ENCODE results near the gene ABCA7. TPM values are rescaled to one million over a fixed set of nuclear protein-coding genes. Genes with fewer than 3 reads are reported as not detected.

The ABCA7 gene
- polyA plus RNA-seq, 4 donors = 6.2 to 8.9 (median 7.6) TPM

GRCh38 chr19:1054102-1055027 is 14.5 kb downstream of the ABCA7 start:
- DNase-seq (ENCODE audit: low read depth in 4 of 4, low spot score in 3 of 4) = no peak

- DNase-seq (ENCODE audit: low read depth in 4 of 4, low spot score in 3 of 4) = no peak
Measured at GRCh38 chr19:1055028-1055425, 15.1 kb downstream of the ABCA7 start.

- DNase-seq (ENCODE audit: low read depth in 4 of 4, low spot score in 3 of 4) = no peak
Measured at GRCh38 chr19:1055886-1056620, 16.1 kb downstream of the ABCA7 start.

GRCh38 chr19:1057176-1057855 is 17.4 kb downstream of the ABCA7 start:
- no peak for DNase-seq (ENCODE audit: low read depth in 4 of 4, low spot score in 3 of 4)

GRCh38 chr19:1058112-1058511 is 18.2 kb downstream of the ABCA7 start:
- DNase-seq (ENCODE audit: low read depth in 4 of 4, low spot score in 3 of 4) = no peak

GRCh38 chr19:1060689-1061088 is 20.8 kb downstream of the ABCA7 start:
- DNase-seq (ENCODE audit: low read depth in 4 of 4, low spot score in 3 of 4) = no peak

- DNase-seq (ENCODE audit: low read depth in 4 of 4, low spot score in 3 of 4) = no peak
Measured at GRCh38 chr19:1061987-1062386, 22.1 kb downstream of the ABCA7 start.

GRCh38 chr19:1062387-1063029 is 22.6 kb downstream of the ABCA7 start:
- DNase-seq (ENCODE audit: low read depth in 4 of 4, low spot score in 3 of 4) = no peak

GRCh38 chr19:1063030-1063908 is 23.4 kb downstream of the ABCA7 start:
- DNase-seq (ENCODE audit: low read depth in 4 of 4, low spot score in 3 of 4) = no peak

- no peak for DNase-seq (ENCODE audit: low read depth in 4 of 4, low spot score in 3 of 4)
Measured at GRCh38 chr19:1063909-1064660, 24.2 kb downstream of the ABCA7 start.

GRCh38 chr19:1064661-1065605 is 25.0 kb downstream of the ABCA7 start:
- no peak for DNase-seq (ENCODE audit: low read depth in 4 of 4, low spot score in 3 of 4)

GRCh38 chr19:1065606-1066109 is 25.8 kb downstream of the ABCA7 start:
- no peak for DNase-seq (ENCODE audit: low read depth in 4 of 4, low spot score in 3 of 4)

GRCh38 chr19:1066251-1066747 is 26.4 kb downstream of the ABCA7 start:
- no peak for DNase-seq (ENCODE audit: low read depth in 4 of 4, low spot score in 3 of 4)

GRCh38 chr19:1066748-1067340 is 26.9 kb downstream of the ABCA7 start, which contains the start of gene ARHGAP45:
Gene ARHGAP45 (plus strand): TSS chr19:1067167. CDS start chr19:1067406, 239 bp downstream.
- DNase-seq (ENCODE audit: low read depth in 4 of 4, low spot score in 3 of 4) = no peak

GRCh38 chr19:1067341-1067957 is 27.5 kb downstream of the ABCA7 start:
- no peak for DNase-seq (ENCODE audit: low read depth in 4 of 4, low spot score in 3 of 4)
